Measurements from ENCODE around the gene LRRC7. TPM values are rescaled to one million over a fixed set of nuclear protein-coding genes. Genes with fewer than 3 reads are reported as not detected.

The LRRC7 gene
- total RNA-seq, 1 donor from 2014 or later, result not detected

DNA sequence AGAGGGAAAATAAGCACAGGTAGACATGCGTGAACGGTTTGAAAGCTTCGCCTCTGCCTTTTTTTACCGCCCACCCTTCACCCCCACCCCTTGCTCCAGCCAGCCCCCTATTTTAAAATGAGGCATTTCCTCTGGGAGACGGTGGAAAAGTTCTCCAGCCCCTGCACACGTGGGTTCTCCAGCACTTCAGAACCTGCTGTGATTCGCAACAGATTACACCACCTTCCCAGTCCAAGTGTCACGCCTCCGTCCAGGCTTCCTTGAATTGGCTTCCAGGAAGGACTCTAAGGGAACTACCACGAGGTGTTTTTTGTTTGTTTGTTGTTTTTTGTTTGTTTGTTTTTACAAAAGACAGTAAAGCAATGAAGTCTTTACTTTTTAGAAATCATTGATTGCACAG is 2.6 kb downstream of the LRRC7 start:
- DNase-seq (ENCODE audit: low read depth) (no peak), FAIRE-seq (no peak)
- H3K36me3 ChIP-seq (ENCODE audit: control insufficient read depth, insufficient read depth, low read length), result no peaks in the 10 kb centered on the region
- H3K4me3 ChIP-seq (ENCODE audit: low read depth, low read length), result no peak overlapping the region
- TF ChIP-seq, protein P1, sequence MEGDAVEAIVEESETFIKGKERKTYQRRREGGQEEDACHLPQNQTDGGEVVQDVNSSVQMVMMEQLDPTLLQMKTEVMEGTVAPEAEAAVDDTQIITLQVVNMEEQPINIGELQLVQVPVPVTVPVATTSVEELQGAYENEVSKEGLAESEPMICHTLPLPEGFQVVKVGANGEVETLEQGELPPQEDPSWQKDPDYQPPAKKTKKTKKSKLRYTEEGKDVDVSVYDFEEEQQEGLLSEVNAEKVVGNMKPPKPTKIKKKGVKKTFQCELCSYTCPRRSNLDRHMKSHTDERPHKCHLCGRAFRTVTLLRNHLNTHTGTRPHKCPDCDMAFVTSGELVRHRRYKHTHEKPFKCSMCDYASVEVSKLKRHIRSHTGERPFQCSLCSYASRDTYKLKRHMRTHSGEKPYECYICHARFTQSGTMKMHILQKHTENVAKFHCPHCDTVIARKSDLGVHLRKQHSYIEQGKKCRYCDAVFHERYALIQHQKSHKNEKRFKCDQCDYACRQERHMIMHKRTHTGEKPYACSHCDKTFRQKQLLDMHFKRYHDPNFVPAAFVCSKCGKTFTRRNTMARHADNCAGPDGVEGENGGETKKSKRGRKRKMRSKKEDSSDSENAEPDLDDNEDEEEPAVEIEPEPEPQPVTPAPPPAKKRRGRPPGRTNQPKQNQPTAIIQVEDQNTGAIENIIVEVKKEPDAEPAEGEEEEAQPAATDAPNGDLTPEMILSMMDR (IDR thresholded peaks at IDR 0.05; ENCODE audit: insufficient read depth, low read length, severe bottlenecking), result no peak
- H3K27me3 ChIP-seq (ENCODE audit: control insufficient read depth, insufficient read depth, low read length), result peaks cover 20% of the 10 kb centered on the region

DNA sequence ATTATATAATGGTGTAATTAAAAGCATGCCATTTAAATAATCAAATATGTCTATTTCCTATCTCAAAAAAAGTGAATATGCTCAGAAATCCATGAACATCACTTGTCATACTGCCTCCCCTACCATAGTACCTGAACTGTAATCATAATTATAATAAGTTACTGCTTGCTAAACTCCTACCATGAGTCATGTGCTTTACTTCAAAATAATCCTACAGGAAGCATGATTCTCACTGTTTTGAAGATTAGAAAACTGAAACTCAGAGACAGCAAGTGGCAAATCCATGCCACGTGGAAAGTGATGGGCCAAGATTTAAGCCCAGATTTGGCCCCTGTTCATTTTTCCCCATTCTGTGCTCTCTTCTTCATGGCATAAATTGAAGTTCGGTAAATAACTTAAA is 5.2 kb downstream of the LRRC7 start:
- H3K36me3 ChIP-seq (ENCODE audit: control insufficient read depth, insufficient read depth, low read length), result no peaks in the 10 kb centered on the region
- FAIRE-seq (no peak), DNase-seq (ENCODE audit: low read depth) (peak; percentile 57)
- peaks cover 17% of the 10 kb centered on the region for H3K27me3 ChIP-seq (ENCODE audit: control insufficient read depth, insufficient read depth, low read length)
- TF ChIP-seq, protein P1 (IDR thresholded peaks at IDR 0.05; ENCODE audit: insufficient read depth, low read length, severe bottlenecking), result no peak
- no peak overlapping the region for H3K4me3 ChIP-seq (ENCODE audit: low read depth, low read length)

DNA sequence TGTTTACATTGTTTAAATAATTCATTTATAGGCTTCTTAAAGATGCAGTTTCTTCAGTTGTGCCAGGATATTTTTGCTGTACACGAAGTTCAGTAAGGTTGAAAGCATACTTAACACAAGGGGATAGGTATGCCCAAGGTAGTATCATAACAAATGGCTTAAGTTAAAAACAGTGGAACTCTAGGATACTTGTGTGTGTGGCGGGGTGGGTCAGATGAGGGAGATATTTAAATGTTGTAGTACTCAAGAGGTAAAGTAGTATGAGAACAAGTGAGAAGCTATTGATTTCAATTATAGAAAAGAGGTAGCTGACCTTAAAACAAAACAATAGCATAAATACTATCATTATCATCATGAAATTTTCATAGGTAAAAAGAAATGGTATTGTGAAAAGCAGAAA is 6.2 kb downstream of the LRRC7 start:
- no peak for DNase-seq (ENCODE audit: low read depth)
- TF ChIP-seq, protein P1 (IDR thresholded peaks at IDR 0.05; ENCODE audit: insufficient read depth, low read length, severe bottlenecking), result no peak
- peaks cover 12% of the 10 kb centered on the region for H3K27me3 ChIP-seq (ENCODE audit: control insufficient read depth, insufficient read depth, low read length)

DNA sequence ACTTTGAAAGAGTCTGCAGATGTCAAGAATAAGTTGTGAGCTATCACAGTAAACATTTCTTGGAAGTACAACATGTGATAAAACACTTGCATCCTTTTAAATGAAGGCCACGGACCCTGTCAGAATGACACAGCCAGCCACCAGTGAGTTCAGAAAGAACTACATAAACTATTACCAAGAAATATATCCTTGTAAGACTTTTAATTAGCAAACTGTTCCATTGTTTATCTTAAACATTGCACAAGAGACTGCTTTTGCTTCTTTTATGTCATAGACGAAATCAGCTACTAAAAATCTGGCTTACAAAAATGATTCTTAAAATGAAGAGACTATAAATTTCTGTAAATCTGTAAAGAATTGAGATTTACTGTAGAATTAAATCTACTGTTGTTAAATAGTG is 17.9 kb downstream of the LRRC7 start:
- FAIRE-seq (no peak), DNase-seq (ENCODE audit: low read depth) (no peak)
- TF ChIP-seq, protein P1 (IDR thresholded peaks at IDR 0.05; ENCODE audit: insufficient read depth, low read length, severe bottlenecking), result no peak
- no peaks in the 10 kb centered on the region for H3K36me3 ChIP-seq (ENCODE audit: control insufficient read depth, insufficient read depth, low read length)
- no peak overlapping the region for H3K4me3 ChIP-seq (ENCODE audit: low read depth, low read length)
- H3K27me3 ChIP-seq (ENCODE audit: control insufficient read depth, insufficient read depth, low read length), result no peaks in the 10 kb centered on the region

More for the DNA sequence above, 6.2 kb downstream of the LRRC7 start:
- FAIRE-seq, result no peak
- Histone ChIP-seq H3K36me3 (ENCODE audit: control insufficient read depth, insufficient read depth, low read length) (no peaks in the 10 kb centered on the region), H3K4me3 (ENCODE audit: low read depth, low read length) (no peak overlapping the region)

DNA sequence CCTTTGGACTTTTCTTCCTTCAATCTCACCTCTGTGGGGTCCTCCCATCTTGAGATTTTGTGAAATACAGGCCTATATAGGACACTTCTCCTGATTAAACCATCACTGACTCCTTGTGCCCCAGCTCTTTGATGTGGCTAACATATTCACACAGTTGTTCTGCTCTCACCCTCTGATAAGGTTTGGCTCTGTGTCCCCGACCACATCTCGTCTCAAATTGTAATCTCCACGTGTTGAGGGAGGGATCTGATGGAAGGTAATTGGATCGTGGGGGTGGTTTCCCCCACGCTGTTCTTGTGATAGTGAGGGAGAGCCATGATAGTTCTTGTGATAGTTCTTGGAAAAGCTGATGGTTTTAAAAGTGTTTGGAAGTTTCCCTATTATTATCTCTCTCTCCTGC is 19.7 kb downstream of the LRRC7 start:
- Histone ChIP-seq H3K4me3 (ENCODE audit: low read depth, low read length) (no peak overlapping the region), H3K36me3 (ENCODE audit: control insufficient read depth, insufficient read depth, low read length) (no peaks in the 10 kb centered on the region), H3K27me3 (ENCODE audit: control insufficient read depth, insufficient read depth, low read length) (no peaks in the 10 kb centered on the region)
- no peak for FAIRE-seq
- TF ChIP-seq, protein P1 (IDR thresholded peaks at IDR 0.05; ENCODE audit: insufficient read depth, low read length, severe bottlenecking), result no peak
- no peak for DNase-seq (ENCODE audit: low read depth)

DNA sequence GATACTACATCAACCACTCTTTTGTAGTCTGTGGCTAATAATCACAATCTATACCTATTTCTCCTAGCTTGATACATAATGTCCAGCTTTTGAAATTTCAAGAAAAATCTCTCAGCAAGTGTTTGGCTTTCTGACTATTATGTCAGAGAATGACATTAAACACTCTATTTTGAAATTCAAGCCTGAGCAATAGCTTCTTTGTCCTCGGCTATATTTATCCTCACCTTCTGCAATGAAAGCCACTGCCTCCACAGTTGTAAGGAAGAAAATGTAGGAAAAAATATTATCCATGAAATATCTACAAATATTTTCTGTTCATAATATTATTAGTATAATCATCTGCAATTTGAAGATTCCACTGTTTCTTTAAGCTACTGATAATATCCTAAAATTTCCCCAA is 22.1 kb downstream of the LRRC7 start:
- TF ChIP-seq, protein P1 (IDR thresholded peaks at IDR 0.05; ENCODE audit: insufficient read depth, low read length, severe bottlenecking), result no peak
- Histone ChIP-seq H3K27me3 (ENCODE audit: control insufficient read depth, insufficient read depth, low read length) (no peaks in the 10 kb centered on the region), H3K4me3 (ENCODE audit: low read depth, low read length) (no peak overlapping the region), H3K36me3 (ENCODE audit: control insufficient read depth, insufficient read depth, low read length) (no peaks in the 10 kb centered on the region)
- FAIRE-seq, result no peak
- no peak for DNase-seq (ENCODE audit: low read depth)
